ENCODE measurements around the gene DGKQ. TPM values are rescaled to one million over a fixed set of nuclear protein-coding genes. Genes with fewer than 3 reads are reported as not detected.

The DGKQ gene, protein sequence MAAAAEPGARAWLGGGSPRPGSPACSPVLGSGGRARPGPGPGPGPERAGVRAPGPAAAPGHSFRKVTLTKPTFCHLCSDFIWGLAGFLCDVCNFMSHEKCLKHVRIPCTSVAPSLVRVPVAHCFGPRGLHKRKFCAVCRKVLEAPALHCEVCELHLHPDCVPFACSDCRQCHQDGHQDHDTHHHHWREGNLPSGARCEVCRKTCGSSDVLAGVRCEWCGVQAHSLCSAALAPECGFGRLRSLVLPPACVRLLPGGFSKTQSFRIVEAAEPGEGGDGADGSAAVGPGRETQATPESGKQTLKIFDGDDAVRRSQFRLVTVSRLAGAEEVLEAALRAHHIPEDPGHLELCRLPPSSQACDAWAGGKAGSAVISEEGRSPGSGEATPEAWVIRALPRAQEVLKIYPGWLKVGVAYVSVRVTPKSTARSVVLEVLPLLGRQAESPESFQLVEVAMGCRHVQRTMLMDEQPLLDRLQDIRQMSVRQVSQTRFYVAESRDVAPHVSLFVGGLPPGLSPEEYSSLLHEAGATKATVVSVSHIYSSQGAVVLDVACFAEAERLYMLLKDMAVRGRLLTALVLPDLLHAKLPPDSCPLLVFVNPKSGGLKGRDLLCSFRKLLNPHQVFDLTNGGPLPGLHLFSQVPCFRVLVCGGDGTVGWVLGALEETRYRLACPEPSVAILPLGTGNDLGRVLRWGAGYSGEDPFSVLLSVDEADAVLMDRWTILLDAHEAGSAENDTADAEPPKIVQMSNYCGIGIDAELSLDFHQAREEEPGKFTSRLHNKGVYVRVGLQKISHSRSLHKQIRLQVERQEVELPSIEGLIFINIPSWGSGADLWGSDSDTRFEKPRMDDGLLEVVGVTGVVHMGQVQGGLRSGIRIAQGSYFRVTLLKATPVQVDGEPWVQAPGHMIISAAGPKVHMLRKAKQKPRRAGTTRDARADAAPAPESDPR
- total RNA-seq = 12.9 and 13.6 TPM in 2 replicates

DNA sequence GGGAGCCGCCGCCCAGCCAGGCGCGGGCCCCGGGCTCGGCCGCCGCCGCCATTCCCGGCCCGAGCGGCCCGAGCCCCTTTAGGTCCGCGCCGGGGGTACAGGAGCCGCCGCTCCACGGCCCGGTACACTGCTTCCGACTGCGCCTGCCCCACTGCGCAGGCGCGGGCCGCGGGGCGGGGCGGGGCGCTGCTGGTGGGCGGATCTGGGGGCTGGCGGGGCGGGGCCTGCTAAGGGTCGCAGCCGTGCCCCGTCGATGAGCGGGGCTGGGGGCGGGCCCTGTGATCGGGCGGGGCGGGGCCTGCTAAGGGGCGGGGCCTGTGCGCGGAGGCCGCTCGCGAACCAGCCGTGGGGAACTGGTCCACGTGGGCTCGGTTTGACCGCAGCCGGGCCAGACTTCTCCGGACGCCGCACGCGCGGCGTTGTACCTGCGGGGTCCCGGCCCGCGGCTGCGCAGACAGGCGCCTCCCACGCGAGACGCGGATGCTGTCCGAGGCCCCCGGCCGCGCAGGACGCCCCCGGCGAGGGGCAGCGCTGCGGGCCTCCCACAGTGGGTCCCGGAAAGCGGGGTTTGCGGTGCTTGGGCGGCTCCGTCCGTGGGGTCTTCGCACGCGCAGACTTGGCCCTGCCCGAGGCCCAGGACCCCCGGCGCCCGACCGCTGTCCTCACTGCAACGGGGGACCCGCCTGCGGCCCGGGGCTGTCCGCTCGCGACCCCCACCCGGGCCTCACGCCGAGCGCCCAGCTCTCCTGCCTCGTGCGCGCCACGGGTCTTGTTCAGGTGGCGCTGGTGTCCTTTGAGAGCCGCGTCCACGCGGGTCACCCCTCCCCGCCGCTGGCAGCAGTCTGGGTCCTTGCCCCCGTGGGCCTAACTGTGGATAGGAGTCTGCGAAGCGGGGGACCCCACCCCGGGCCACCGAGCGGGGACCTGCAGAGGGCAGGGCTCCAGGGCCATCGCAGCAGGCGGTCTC lies at the start of gene DGKQ:
DGKQ (minus strand) TSS at position 139 of the 967 bp plus-strand sequence; CDS start at position 52, 87 bp downstream.

DNA sequence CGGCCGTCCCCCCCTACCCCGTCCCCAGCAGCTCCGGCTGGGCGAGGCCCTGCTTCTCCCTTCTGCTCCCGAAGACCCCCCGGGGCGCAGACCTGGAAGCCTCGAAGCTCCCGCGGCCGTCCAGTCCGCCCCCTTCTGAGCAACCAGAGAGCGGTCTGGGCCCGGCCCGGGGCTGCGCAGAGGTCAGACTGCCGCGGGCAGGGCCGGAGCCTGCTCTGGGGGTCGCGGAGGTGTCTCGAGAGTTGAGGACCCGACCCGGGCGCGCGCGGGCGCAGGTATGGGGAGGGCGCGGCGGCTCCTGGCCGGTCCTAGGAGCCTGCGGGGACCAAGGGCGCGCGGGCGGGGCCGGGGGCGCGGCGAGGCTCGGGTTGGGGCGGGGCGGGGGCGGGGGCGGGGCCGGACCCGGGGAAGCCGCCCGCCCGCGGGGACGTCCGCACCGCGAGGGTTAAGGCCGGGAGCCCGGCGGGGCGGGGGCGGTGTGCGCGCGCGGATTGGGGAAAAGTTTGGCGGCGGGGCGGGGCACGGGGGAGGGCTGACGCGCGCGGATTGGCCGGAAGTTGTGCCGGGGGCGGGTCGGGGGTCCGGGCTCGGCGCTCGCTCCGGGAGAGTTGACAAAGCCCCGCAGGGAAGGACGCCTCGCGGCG lies 37.8 kb upstream of the DGKQ start, which contains the start of gene FGFRL1:
FGFRL1 (plus strand) TSS at position 605 of the 644 bp plus-strand sequence. CDS start 860 bp downstream, outside the sequence.

DNA sequence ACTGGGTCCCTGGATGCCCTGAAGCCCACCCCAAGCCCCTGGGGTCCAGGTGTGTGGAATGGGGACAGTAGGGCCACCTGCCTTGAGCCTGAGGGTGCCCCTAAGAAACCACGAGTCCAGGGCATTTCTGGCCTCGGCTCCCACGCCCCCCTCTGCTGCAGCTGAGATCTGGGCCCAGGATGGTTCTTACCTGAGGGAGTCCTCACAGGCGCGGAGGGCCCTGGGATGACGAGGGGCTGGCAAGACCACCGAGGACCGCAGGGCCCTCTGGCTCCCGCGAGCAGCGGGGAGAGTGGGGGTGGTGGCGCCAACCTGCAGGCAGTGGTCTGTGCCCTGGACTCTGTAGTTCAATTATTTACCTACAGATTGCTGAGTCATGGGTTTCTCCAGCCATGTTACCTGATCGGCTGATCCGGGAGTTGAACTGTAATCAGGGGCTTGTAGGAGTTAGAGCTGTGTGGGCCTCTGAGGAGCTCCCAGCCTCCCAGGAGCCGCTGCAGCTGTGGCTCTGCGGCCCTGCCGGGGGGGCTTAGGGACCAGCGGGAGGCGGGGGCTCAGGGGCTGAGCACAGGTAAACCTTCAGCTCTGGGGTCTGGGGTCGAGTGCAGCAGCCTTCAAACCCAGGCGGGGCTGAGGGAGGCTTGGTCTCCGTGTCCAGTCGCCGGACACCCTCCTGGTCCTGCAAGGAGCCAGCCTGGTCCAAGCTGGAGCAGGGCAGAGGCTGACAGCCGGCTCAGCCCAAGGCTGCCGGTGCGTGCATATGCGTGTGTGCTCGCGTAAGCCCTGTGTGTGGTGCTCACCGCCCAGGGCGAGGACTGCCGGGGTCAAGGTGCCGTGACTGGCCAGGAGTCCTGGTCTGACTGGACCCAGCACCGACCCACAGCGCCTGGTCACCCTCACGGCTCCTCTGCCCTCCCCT lies 20.0 kb upstream of the DGKQ start, which contains the start of gene SLC26A1:
SLC26A1 (minus strand) TSS at position 294 of the 919 bp plus-strand sequence. CDS start 1,701 bp downstream, outside the sequence.

DNA sequence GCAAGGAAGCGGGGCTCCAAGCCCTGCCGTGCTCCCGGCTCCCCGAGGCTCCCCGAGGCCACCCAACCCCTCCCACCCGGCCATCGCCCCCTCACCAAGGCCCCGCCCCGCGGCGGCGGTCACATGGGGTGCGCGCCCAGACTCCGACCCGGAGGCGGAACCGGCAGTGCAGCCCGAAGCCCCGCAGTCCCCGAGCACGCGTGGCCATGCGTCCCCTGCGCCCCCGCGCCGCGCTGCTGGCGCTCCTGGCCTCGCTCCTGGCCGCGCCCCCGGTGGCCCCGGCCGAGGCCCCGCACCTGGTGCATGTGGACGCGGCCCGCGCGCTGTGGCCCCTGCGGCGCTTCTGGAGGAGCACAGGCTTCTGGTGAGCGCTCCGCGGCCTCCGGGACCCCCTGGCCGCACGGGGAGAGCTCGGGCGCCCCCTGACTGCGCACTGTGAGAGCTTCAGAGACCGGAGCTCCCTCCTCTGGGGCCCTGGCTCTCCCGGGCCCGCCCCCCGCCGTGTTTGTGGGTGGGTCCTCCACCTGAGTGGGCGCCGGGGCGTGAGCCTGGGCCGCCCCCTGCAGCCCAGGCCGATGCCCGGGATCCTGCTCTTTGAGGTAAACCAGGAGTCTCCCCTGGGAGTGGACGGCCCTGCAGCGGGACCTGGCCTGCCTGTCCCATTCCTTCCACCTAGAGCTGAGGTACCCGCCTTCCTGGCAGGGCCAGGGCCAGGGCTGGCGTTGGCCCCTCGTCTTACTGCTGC lies 13.7 kb upstream of the DGKQ start, which contains the start of gene IDUA:
IDUA (plus strand) TSS at position 166 of the 745 bp plus-strand sequence; CDS start at position 207, 41 bp downstream.

DNA sequence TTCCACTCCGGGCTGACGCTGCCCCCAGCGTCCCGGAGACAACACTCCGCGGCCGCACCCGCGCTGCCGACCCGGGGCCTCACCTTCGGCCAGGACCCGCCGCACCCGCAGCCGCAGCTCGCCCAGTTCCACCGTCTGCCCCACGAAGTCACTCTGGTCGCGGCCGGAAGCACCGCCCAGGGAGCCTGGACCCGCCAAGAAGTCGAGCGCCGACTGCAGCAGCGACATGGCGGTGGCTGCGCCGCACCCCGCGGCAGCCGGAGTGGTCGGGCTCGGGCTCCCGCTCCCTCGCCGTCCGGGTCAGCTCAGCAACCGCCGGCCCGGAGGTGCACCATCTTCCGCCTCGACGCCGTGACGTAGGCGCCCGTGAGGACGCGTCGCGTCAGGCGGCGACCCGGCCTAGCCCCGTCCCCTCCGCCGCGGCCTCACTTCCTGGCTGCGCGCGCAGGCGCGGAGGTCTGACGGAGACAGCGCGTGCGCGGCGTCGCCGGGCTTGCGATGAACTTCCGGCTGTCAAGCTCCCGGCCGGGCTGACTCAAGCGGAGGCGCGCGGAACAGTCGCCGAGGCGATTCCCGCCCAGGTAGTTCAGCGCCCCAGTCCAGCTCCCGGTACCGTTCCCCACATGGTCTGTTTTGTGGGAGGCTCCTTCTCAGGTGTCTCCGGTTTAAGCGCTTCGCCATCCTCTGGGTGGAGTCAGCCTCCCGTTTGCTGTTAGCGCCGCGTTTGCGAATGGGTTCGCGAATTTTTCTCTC lies 41.2 kb downstream of the DGKQ start, which contains the start of the genes GAK and TMEM175:
GAK (minus strand) TSS at position 357 of the 753 bp plus-strand sequence; CDS start at position 228, 129 bp downstream.
TMEM175 (plus strand) TSS at position 501 of the 753 bp plus-strand sequence. CDS start 15,280 bp downstream, outside the sequence.

Other genes starting within 250 kb of the DGKQ start
- not detected in 2 replicates for gene CPLX1, start 147.4 kb downstream of the DGKQ start, total RNA-seq
- 41.0 and 50.1 TPM in 2 replicates for gene GAK, start 41.3 kb downstream of the DGKQ start, total RNA-seq
- gene TMEM175, start 41.1 kb downstream of the DGKQ start, total RNA-seq = 12.6 and 13.7 TPM in 2 replicates
- 9.5 and 14.3 TPM in 2 replicates for gene IDUA, start 13.5 kb upstream of the DGKQ start, total RNA-seq
- gene SLC26A1, start 19.8 kb upstream of the DGKQ start, total RNA-seq = 0.43 and 0.47 TPM in 2 replicates
- 29.2 and 35.7 TPM in 2 replicates for gene FGFRL1, start 38.1 kb upstream of the DGKQ start, total RNA-seq
- 0.09 and 0.32 TPM in 2 replicates for gene RNF212, start 140.0 kb upstream of the DGKQ start, total RNA-seq
- gene SPON2, start 199.0 kb upstream of the DGKQ start, total RNA-seq = 573 and 703 TPM in 2 replicates

Data from bronchial smooth muscle cell (primary cell).